Loucy (cell line): ENCODE measurements around the gene SPACDR.

Experiments
- H2AFZ ChIP-seq: fragments of 200-600 bp; sonication (generic); 2 replicates; pipeline ENCODE4 v1.6.0; 2016; ENCODE audit warnings: antibody characterized with exemption, mild to moderate bottlenecking, low read length, moderate library complexity
- H3F3A ChIP-seq: fragments of 200-600 bp; 2 replicates; pipeline ENCODE4 v1.6.0; 2016; ENCODE audit warnings: antibody characterized with exemption, low read depth, mild to moderate bottlenecking
- H3K27me3 ChIP-seq: fragments of 200-600 bp; sonication (generic); 2 replicates; pipeline ENCODE4 v1.6.1; 2014; ENCODE audit warnings: low read length, mild to moderate bottlenecking; ENCODE audit not compliant: insufficient read depth, poor library complexity, severe bottlenecking
- H3K36me3 ChIP-seq: fragments of 200-600 bp; sonication (generic); 2 replicates; pipeline ENCODE4 v1.6.1; 2016; ENCODE audit warnings: low read length; ENCODE audit not compliant: insufficient read depth
- H3K4me1 ChIP-seq: fragments of 200-600 bp; sonication (generic); 2 replicates; pipeline ENCODE4 v1.5.1; 2014; ENCODE audit warnings: low read length, mild to moderate bottlenecking; ENCODE audit not compliant: insufficient read depth, poor library complexity, severe bottlenecking
- H3K4me2 ChIP-seq: fragments of 200-600 bp; sonication (generic); 2 replicates; pipeline ENCODE4 v1.6.0; 2014; ENCODE audit warnings: antibody characterized with exemption, low read length, low read depth, mild to moderate bottlenecking; ENCODE audit not compliant: poor library complexity, severe bottlenecking
- H3K4me3 ChIP-seq: fragments of 200-600 bp; sonication (generic); 2 replicates; pipeline ENCODE4 v1.5.1; 2014; ENCODE audit warnings: low read length, mild to moderate bottlenecking, mixed read lengths; ENCODE audit not compliant: poor library complexity, severe bottlenecking
- H3K79me2 ChIP-seq: fragments of 200-600 bp; sonication (generic); 2 replicates; pipeline ENCODE4 v1.6.1; 2014; ENCODE audit warnings: low read length; ENCODE audit not compliant: insufficient read depth
- H3K9ac ChIP-seq: fragments of 200-600 bp; sonication (generic); 2 replicates; pipeline ENCODE4 v1.6.0; 2014; ENCODE audit warnings: mild to moderate bottlenecking, low read depth, low read length, moderate library complexity; ENCODE audit not compliant: poor library complexity, severe bottlenecking
- H3K9me2 ChIP-seq: fragments of 200-600 bp; sonication (generic); replicated peaks from 2 replicates; pipeline ENCODE4 v1.6.1; 2016; ENCODE audit warnings: low read depth, low read length, mixed read lengths
- H3K9me3 ChIP-seq: fragments of 200-600 bp; sonication (generic); 2 replicates; pipeline ENCODE4 v1.6.1; 2014; ENCODE audit warnings: mild to moderate bottlenecking, antibody characterized with exemption, low read length, low read depth; ENCODE audit not compliant: insufficient read depth
- H4K20me1 ChIP-seq: fragments of 200-600 bp; sonication (generic); 2 replicates; pipeline ENCODE4 v1.6.0; 2014; ENCODE audit warnings: antibody characterized with exemption, low read length, mild to moderate bottlenecking; ENCODE audit not compliant: insufficient read depth, poor library complexity, severe bottlenecking
- CTCF ChIP-seq: fragments of 200-600 bp; sonication (generic); conservative IDR thresholded peaks from 2 replicates; pipeline ENCODE4 v1.5.1; 2014; ENCODE audit warnings: mild to moderate bottlenecking, antibody characterized with exemption, low read length
- EZH2phosphoT487 ChIP-seq: fragments of 200-600 bp; IDR thresholded peaks from 2 replicates; pipeline ENCODE4 v1.6.1; 2018; ENCODE audit warnings: antibody characterized with exemption, mild to moderate bottlenecking, moderate library complexity, borderline replicate concordance

The SPACDR gene

DNA sequence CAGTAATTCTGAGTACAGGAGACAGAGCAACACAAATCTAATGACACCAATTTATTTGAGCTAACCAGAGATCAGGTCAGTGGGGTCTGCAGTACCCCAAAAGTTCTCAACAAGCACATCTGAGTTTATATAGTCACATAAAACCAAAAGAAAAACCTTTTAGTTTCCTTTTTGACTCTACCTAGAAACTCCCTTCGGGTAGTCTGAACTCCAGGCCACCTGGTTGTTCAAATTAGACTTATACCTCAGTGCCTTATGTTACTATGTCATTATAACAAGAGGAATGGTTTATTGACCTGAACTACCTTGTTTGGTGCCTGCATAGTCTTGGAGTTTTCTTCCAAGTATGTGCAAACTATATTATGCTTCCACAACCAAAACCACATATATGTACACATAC lies 50.2 kb downstream of the SPACDR start:
- no peaks in the 10 kb centered on the region for H3K36me3 ChIP-seq
- H3K9me3 ChIP-seq, result no peaks in the 10 kb centered on the region
- no peaks in the 10 kb centered on the region for H4K20me1 ChIP-seq
- no peak overlapping the region for H3K4me3 ChIP-seq
- no peak for TF ChIP-seq EZH2phosphoT487
- TF ChIP-seq CTCF, result no peak
- H3K4me2 ChIP-seq, result no peak overlapping the region
- H2AFZ ChIP-seq, result no peak overlapping the region
- H3F3A ChIP-seq, result no peaks in the 10 kb centered on the region
- no peaks in the 10 kb centered on the region for H3K9me2 ChIP-seq
- H3K4me1 ChIP-seq, result no peaks in the 10 kb centered on the region
- H3K79me2 ChIP-seq, result no peaks in the 10 kb centered on the region
- H3K27me3 ChIP-seq, result no peaks in the 10 kb centered on the region
- no peak overlapping the region for H3K9ac ChIP-seq

DNA sequence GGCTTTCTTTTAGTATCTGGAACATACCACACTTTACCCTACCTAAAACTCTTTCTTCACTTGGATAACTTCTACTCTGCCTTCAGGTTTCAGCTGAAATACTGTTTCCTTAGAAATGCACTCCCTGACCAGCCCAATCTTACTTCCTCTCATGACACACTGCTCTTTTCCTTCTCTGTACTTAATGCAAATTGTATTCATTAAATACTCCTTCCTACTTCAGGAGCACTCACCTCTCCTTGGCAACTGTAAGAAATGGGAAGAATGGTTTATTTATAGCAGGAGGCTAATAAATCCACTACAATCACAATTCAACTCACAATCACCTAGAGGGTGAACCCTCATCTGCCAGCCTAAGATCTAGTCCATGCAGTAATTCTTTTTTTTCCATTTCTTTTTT lies 50.7 kb downstream of the SPACDR start:
- Histone ChIP-seq H3K27me3 (no peaks in the 10 kb centered on the region), H3K36me3 (no peaks in the 10 kb centered on the region), H4K20me1 (no peaks in the 10 kb centered on the region), H3K79me2 (no peaks in the 10 kb centered on the region), H2AFZ (no peak overlapping the region), H3K4me3 (no peak overlapping the region), H3K4me2 (no peak overlapping the region), H3K4me1 (no peaks in the 10 kb centered on the region), H3F3A (no peaks in the 10 kb centered on the region), H3K9ac (no peak overlapping the region), H3K9me3 (no peaks in the 10 kb centered on the region), H3K9me2 (no peaks in the 10 kb centered on the region)
- TF ChIP-seq CTCF (no peak), EZH2phosphoT487 (no peak)

GRCh38 chr7:100411101-100411500 lies 53.0 kb downstream of the SPACDR start:
- Histone ChIP-seq H3K9me3 (no peaks in the 10 kb centered on the region), H3K9ac (no peak overlapping the region), H2AFZ (no peak overlapping the region), H3K9me2 (no peaks in the 10 kb centered on the region), H3K4me2 (no peak overlapping the region), H3K27me3 (no peaks in the 10 kb centered on the region), H4K20me1 (no peaks in the 10 kb centered on the region), H3K4me1 (no peaks in the 10 kb centered on the region), H3K4me3 (no peak overlapping the region), H3K79me2 (no peaks in the 10 kb centered on the region), H3K36me3 (no peaks in the 10 kb centered on the region), H3F3A (no peaks in the 10 kb centered on the region)
- no peak for TF ChIP-seq CTCF
- no peak for TF ChIP-seq EZH2phosphoT487
